HG03558 (cell line): Measurements from ENCODE around the gene SEZ6.

Source experiments
- ATAC-seq: cut with Tn5 transposase; IDR thresholded peaks from one replicate; pipeline ENCODE4 v1.9.1; 2021; ENCODE audit warnings: moderate number of reproducible peaks; ENCODE audit not compliant: unreplicated experiment; ENCODE audit errors: extremely low read depth

The SEZ6 gene

DNA sequence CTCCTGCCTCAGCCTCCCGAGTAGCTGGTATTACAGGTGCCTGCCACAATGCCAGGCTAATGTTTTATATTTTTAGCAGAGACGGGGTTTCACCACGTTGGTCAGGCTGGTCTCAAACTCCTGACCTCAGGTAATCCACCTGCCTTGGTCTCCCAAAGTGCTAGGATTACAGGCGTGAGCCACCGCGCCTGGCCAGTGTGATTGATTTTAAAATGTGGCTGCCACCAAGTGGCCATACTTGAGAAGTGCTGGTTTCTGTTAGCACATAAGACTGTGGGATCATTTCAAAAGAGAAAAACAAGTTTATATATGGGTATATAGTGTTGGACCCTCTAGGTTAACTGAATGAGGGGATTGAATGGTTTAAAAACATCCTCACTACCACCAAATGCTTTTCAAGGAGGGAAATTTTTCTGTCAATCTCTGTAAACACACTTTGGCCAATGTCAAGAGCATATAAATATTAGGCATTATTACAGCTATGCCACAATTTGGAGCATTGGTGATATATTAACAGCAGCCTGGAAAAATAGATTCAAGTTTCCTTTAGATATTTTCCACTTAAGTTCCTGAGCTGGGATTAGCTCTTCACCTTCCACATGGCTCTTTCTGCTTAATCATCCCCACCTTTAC, 89.4 kb downstream of the SEZ6 start:
- ATAC-seq: no peak

DNA sequence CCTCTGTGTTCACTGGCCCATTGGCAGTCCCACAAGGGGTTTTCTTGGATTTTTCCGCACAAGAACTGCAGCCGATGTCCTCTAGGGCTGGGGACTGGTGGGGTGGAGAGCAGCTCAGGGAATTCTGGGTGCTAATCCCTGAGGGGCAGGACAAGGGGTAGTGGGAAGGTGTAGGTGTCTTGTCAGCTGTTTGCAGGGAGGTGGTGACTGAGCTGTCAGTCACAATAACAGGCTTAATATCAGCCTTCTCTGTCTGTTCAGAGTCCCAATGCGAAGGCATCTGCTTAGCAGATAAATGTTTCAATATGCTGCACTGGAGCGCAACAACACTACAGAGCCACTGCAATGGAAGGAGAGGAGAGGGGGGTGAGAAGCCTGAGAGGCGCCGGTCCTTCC, 92.9 kb downstream of the SEZ6 start:
- ATAC-seq: no peak

DNA sequence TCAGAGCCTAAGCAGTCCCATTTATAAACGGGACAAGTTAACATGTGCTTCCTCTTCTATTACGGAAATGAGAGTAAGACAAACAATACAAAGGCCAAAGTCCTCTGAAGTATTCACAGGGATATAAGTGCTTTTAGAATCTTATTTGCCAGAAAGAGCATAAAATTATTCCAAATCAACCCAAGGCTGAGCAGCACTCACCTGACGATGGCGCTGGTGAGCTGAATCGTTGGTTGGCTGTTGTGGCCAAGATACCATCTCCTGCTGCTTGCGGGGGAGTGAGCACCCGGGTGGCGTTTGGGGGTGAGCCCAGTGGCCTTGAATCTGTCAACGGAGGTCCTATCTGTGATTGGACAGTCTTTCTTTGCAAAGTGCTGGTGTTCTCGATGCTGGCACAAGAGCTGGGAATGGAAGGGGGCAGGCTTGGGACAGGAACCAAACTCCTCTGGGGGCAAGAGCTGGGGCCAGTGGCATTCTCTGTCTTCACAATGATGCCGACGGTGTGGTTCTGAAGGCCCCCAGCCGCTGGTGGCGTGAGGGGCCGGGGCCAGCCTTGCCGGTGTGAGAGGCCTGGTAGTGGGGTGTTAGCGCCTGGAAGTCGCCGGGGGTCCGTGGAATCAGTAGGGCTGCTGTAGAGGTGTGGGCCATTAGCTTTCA, 93.4 kb downstream of the SEZ6 start:
- ATAC-seq: no peak

DNA sequence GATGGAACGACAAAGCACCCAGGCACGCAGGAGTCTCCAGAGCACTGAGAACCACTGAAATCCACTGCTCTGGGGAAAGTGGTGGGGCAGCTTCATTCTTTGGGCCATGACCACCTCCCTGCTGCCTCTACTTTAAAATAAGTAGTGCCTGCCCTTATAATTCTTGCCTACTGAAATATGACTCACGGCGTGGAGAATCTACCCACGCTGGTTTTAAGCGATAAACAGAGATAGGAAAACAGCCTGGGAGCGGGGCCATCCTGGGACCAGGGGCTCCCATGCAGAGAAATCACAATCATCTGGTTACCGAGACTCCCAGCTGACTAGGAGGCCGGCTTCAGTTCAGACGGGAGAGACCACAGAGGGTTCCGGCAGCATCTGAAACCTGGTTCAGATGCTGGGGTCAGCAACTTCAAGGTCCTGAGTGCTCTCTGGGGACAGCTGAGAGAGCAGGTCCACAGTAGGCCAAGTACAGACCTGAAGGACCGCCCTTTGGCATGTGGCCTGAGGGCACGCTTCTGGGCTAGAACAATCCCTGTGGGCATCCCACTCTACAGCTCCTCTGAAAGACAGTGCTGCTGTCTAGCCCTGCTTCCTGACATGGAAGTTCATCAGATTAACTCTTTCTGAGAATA, 94.3 kb downstream of the SEZ6 start:
- no peak for ATAC-seq

DNA sequence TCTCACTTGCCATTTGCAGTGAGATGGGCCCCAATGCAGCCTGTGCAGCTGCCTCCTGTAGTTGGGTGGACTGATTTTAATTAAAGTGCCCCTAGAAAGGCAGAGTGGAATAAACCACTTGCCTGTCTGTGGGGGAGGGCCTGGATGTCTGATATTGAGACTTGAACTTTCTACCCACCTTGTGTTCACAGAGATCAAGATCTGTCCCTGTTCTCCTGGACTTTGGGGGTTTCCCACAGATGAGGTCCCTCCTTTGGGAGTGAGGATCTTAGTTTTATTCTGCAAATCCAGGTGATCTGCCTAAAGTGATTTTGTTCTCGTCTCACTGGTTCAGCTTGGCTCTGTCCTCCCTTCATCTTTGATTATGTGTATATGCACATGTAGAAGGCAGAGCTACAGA, 95.3 kb downstream of the SEZ6 start:
- ATAC-seq: no peak

DNA sequence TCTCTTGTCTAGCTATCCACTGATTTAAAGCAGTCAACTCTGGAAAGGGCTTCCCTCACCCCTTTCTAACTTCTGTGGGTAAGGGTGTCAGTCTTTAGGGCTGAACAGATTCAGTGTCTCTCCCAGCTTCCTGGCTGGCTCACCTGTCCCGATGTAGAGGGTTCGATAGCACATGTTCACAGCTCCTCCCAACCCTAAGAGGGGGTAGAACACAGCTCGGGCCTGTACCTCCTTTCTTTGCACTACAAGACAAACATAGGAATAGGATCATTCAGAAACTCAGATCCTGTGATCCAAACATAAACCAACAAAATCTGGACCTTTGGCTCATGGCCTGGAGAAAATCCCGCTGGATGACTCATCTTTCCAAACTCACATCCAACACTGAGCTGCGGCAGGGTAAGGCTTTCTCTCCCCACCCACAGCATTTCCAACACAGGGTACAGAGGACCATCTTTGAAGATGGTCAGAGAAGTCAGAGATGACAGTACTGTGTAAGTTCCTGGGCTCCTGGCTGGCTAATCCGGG, 97.1 kb downstream of the SEZ6 start:
- no peak for ATAC-seq

DNA sequence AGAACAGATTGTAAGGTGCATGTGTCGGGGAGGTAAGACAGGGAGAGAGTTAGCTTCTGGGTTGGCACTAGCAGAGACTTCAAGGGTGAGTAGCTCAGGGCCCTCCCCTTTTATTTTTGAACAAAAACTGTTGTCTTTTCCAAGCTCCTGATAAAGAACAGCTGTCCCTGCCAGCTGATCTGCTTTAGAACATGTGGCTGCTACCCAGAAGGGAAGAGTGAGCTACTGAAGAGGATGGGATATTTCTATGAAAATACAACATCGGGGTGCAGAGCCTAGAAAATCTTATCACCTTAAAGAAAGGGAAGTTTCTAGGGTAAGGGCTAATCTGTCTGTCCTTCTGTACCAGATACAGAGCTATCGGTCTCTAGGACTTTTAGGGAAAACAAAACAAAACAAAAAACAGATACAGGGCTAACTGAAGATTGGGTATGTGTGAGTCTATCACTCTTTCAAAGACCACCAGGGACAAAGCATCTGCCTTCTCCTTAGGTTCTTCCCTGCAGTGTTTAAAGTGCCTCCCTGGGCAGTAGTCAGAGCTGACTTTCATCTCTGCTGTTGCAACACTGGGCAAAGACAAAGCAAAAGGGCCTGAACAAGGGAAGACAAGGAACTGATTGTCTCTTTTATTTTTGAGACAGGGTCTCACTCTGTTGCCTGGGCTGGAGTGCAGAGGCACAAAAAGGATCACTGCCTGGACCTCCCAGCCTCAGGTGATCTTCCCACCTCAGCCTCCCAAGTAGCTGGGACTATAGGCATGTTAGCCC, 97.9 kb downstream of the SEZ6 start:
- no peak for ATAC-seq

DNA sequence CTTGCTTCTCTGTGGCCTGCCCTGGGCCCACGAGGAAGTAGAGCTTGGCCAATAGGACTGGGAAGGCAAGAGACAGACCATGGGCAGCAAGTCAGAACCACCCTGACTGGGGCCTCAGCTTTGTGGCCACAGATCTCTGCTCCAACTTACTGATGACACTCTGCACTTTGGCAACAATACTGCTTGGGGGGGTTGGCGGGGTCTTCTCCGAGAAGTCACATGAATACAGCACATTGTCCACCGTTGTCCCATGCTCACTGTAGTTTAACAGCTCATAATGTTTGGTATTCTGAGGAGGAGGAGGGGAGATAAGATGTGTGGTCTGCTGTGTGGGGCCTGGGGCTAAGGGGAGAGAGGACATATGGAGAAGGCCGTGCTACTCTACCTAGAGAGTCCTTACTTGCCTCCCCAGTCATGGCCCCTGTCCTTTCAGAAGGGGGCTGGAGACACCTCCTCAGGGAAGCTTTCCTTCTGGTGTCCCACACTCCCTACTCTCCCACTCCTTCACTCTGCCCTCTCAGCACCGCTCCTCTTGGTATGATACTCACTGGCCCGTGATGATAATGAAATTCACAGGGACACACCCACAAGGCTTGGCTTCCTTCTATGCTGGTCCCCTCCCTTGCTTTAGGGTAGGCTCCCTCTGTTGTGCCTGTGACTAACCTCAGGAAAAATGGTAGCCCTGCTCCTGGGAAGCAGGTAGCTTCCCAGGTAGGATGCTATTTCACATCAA, 99.0 kb downstream of the SEZ6 start:
- no peak for ATAC-seq

DNA sequence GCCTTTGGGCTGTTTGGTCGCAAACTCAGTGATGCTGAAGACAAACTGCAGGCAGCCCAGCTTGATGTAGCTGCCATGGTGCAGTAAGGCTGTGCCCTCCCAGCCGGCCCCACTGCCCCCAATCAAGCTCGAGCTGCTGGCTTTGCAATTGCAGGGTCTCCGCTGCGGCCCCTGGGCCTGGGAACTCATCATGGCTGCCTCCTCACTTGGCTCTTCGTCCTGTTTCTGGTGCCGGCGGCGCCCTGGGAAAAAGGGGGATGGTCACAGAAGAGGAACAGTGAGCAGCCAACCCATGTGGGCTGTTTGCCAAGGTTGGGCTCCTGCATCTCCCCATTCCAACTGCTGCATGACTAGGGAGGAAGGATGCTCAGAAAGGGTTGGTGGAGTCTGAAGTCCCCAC, 99.6 kb downstream of the SEZ6 start:
- ATAC-seq: no peak
